Measurements from ENCODE around the gene UFD1. TPM values are rescaled to one million over a fixed set of nuclear protein-coding genes. Genes with fewer than 3 reads are reported as not detected.

UFD1 gene
- polyA plus RNA-seq, 1 donor, result 40.6 TPM

- DNase-seq, result no peak
Observed at GRCh38 chr22:19516378-19517170, 37.6 kb upstream of the UFD1 start.

GRCh38 chr22:19515654-19516377 lies 36.8 kb upstream of the UFD1 start:
- DNase-seq, result no peak

GRCh38 chr22:19514831-19515565 lies 36.0 kb upstream of the UFD1 start:
- DNase-seq, result no peak

- DNase-seq, result no peak
Observed at GRCh38 chr22:19513823-19514222, 34.8 kb upstream of the UFD1 start.

- DNase-seq, result no peak
Observed at GRCh38 chr22:19510919-19511341, 31.9 kb upstream of the UFD1 start.

- DNase-seq, result no peak
Observed at GRCh38 chr22:19509923-19510322, 30.9 kb upstream of the UFD1 start.

- DNase-seq, result no peak
Observed at GRCh38 chr22:19509191-19509590, 30.2 kb upstream of the UFD1 start.

- no peak for DNase-seq
Observed at GRCh38 chr22:19508024-19508776, 29.2 kb upstream of the UFD1 start.

GRCh38 chr22:19507534-19507861 lies 28.5 kb upstream of the UFD1 start:
- DNase-seq, result no peak

- DNase-seq, result no peak
Observed at GRCh38 chr22:19506212-19506611, 27.2 kb upstream of the UFD1 start.

- DNase-seq, result no peak
Observed at GRCh38 chr22:19505735-19506126, 26.7 kb upstream of the UFD1 start.

GRCh38 chr22:19504900-19505734 lies 26.1 kb upstream of the UFD1 start:
- no peak for DNase-seq

GRCh38 chr22:19503869-19504268 lies 24.9 kb upstream of the UFD1 start:
- DNase-seq, result no peak

- DNase-seq, result no peak
Observed at GRCh38 chr22:19503367-19503766, 24.4 kb upstream of the UFD1 start.

- no peak for DNase-seq
Observed at GRCh38 chr22:19501897-19502447, 23.0 kb upstream of the UFD1 start.

- DNase-seq, result no peak
Observed at GRCh38 chr22:19499880-19500242, 20.9 kb upstream of the UFD1 start.

GRCh38 chr22:19499236-19499879 lies 20.4 kb upstream of the UFD1 start:
- no peak for DNase-seq

GRCh38 chr22:19498866-19499190 lies 19.8 kb upstream of the UFD1 start:
- DNase-seq, result no peak

GRCh38 chr22:19498154-19498865 lies 19.3 kb upstream of the UFD1 start:
- DNase-seq, result no peak

GRCh38 chr22:19497245-19497644 lies 18.3 kb upstream of the UFD1 start:
- no peak for DNase-seq

GRCh38 chr22:19496324-19496630 lies 17.3 kb upstream of the UFD1 start:
- DNase-seq, result no peak
